Esophagus muscularis mucosa (tissue), 4 donors: ENCODE results near the gene PCNX4.
A peak's percentile ranks its signal among the peaks of the same experiment; 100 is the strongest.

Source experiments
- CTCF ChIP-seq, 3 experiments: fragments of 200-600 bp in 2 of 3; fragments of 450-650 bp in 1 of 3; sonication (generic) in 2 of 3; IDR thresholded peaks; one replicate each; pipeline ENCODE4 v1.5.1; 2017 to 2019; ENCODE audit warnings: antibody characterized with exemption in 3 of 3, mild to moderate bottlenecking in 2 of 3, moderate library complexity in 1 of 3
- EP300 ChIP-seq: sonication (generic); formaldehyde crosslinking; IDR thresholded peaks from one replicate; pipeline ENCODE4 v1.6.1; 2017; ENCODE audit warnings: antibody characterized with exemption
- POLR2A ChIP-seq: fragments of 450-650 bp; IDR thresholded peaks from one replicate; pipeline ENCODE4 v1.6.1; 2017; ENCODE audit warnings: antibody characterized with exemption, moderate library complexity, mild to moderate bottlenecking, low read depth

- no peak for TF ChIP-seq CTCF (IDR thresholded peaks at IDR 0.05)
- peak; percentile 13 for TF ChIP-seq EP300
- no peak for TF ChIP-seq POLR2A
These were observed 73.8 kb downstream of the PCNX4 start for GRCh38 chr14:60165547-60165876.
